Medulla oblongata (tissue), 1 donor: ENCODE data around the gene ATRNL1.

Source experiments
- DNase-seq: peaks from one replicate; pipeline ENCODE4 v3.0.0-alpha.2; 2015; ENCODE audit errors: extremely low spot score

ATRNL1 gene

GRCh38 chr10:115093286-115093775 is at the start of gene ATRNL1:
Gene ATRNL1 (plus strand): TSS chr10:115093365. CDS start chr10:115093751, 386 bp downstream.
- peak; percentile 41 for DNase-seq

- DNase-seq = no peak
These were observed 49.4 kb upstream of the ATRNL1 start for GRCh38 chr10:115043719-115044118.

GRCh38 chr10:115044891-115045290 is 48.3 kb upstream of the ATRNL1 start:
- no peak for DNase-seq

GRCh38 chr10:115045499-115045898 is 47.7 kb upstream of the ATRNL1 start:
- no peak for DNase-seq

GRCh38 chr10:115046686-115047236 is 46.4 kb upstream of the ATRNL1 start:
- DNase-seq = no peak

GRCh38 chr10:115047705-115048104 is 45.5 kb upstream of the ATRNL1 start:
- no peak for DNase-seq

- no peak for DNase-seq
These were observed 43.8 kb upstream of the ATRNL1 start for GRCh38 chr10:115049318-115049717.

- no peak for DNase-seq
These were observed 43.2 kb upstream of the ATRNL1 start for GRCh38 chr10:115049960-115050359.

- no peak for DNase-seq
These were observed 42.7 kb upstream of the ATRNL1 start for GRCh38 chr10:115050375-115051010.

- no peak for DNase-seq
These were observed 41.9 kb upstream of the ATRNL1 start for GRCh38 chr10:115051216-115051615.

GRCh38 chr10:115052226-115052625 is 40.9 kb upstream of the ATRNL1 start:
- no peak for DNase-seq

- no peak for DNase-seq
These were observed 40.4 kb upstream of the ATRNL1 start for GRCh38 chr10:115052728-115053127.

GRCh38 chr10:115056186-115056585 is 37.0 kb upstream of the ATRNL1 start:
- no peak for DNase-seq

- no peak for DNase-seq
These were observed 33.8 kb upstream of the ATRNL1 start for GRCh38 chr10:115059301-115059898.

- no peak for DNase-seq
These were observed 29.2 kb upstream of the ATRNL1 start for GRCh38 chr10:115063701-115064658.

- DNase-seq = no peak
These were observed 27.4 kb upstream of the ATRNL1 start for GRCh38 chr10:115065801-115066200.

- no peak for DNase-seq
These were observed 26.6 kb upstream of the ATRNL1 start for GRCh38 chr10:115066528-115066927.

GRCh38 chr10:115073796-115074195 is 19.4 kb upstream of the ATRNL1 start:
- DNase-seq = peak; percentile 31

GRCh38 chr10:115082506-115082905 is 10.7 kb upstream of the ATRNL1 start:
- DNase-seq = no peak

- DNase-seq = no peak
These were observed 8.8 kb upstream of the ATRNL1 start for GRCh38 chr10:115084277-115084850.

- no peak for DNase-seq
These were observed 2.0 kb upstream of the ATRNL1 start for GRCh38 chr10:115091161-115091560.

- no peak for DNase-seq
These were observed 959 bp upstream of the ATRNL1 start for GRCh38 chr10:115092258-115092554.
